Esophagus muscularis mucosa (tissue), 4 donors: ENCODE data around the gene CATSPERE.

Experiments used
- CTCF ChIP-seq, 3 experiments: fragments of 200-600 bp in 2 of 3; fragments of 450-650 bp in 1 of 3; sonication (generic) in 2 of 3; IDR thresholded peaks; one replicate each; pipeline ENCODE4 v1.5.1; 2017 to 2019; ENCODE audit warnings: antibody characterized with exemption in 3 of 3, mild to moderate bottlenecking in 2 of 3, moderate library complexity in 1 of 3
- EP300 ChIP-seq: sonication (generic); formaldehyde crosslinking; IDR thresholded peaks from one replicate; pipeline ENCODE4 v1.6.1; 2017; ENCODE audit warnings: antibody characterized with exemption
- POLR2AphosphoS5 ChIP-seq, 2 donors: sonication (generic); formaldehyde crosslinking; IDR thresholded peaks; one replicate each; pipeline ENCODE4 v1.6.1; 2017; ENCODE audit warnings: antibody characterized with exemption in 2 of 2

GRCh38 chr1:244634546-244634945 is 173.5 kb downstream of the CATSPERE start:
- TF ChIP-seq CTCF (IDR thresholded peaks at IDR 0.05) (no peak), POLR2AphosphoS5 (IDR thresholded peaks at IDR 0.05) (no peak), EP300 (no peak)
